B cell (primary cell): Measurements from ENCODE around the gene LRRN4CL. TPM values are rescaled to one million over a fixed set of nuclear protein-coding genes. Genes with fewer than 3 reads are reported as not detected.

ENCODE experiments used
- ATAC-seq: fragments of 200-7000 bp; cut with Tn5 transposase; one replicate; pipeline ENCODE4 v1.10.0; 2021; ENCODE audit warnings: low read depth, mild to moderate bottlenecking, moderate number of reproducible peaks, moderate library complexity
- CTCF ChIA-PET: fragments of 350-600 bp; sonication (Branson Sonifier 250); formaldehyde crosslinking; loops from one replicate; lab custom pipeline; 2021; ENCODE audit warnings: antibody characterized with exemption, inconsistent platforms; lab: Charles Lee
- POLR2A ChIA-PET: fragments of 350-600 bp; sonication (Branson Sonifier 250); formaldehyde crosslinking; loops from one replicate; lab custom pipeline; 2021; ENCODE audit warnings: antibody characterized with exemption; lab: Charles Lee
- DNase-seq: peaks from one replicate; pipeline ENCODE4 v3.0.0; 2013
- H2AFZ ChIP-seq: 2 replicates; pipeline ENCODE4 v1.6.1; 2012; ENCODE audit warnings: mild to moderate bottlenecking, low read depth, low read length; ENCODE audit not compliant: insufficient read depth, poor library complexity, severe bottlenecking
- H3K27ac ChIP-seq, 2 donors: 1 replicate in 1 of 2; 2 replicates in 1 of 2; pipeline ENCODE4 v1.5.1; 2012 to 2013; ENCODE audit warnings: low read length in 2 of 2, mild to moderate bottlenecking in 2 of 2, moderate library complexity in 1 of 2
- H3K27me3 ChIP-seq, 4 experiments: fragments of 200-600 bp in 1 of 4; sonication (generic) in 1 of 4; replicated peaks in 1 of 4; 1 replicate in 2 of 4; 2 replicates in 2 of 4; pipeline versions ENCODE4 v1.6.1 to v1.7.0; 2013 to 2016; ENCODE audit warnings: low read length in 3 of 4, mild to moderate bottlenecking in 2 of 4, mixed read lengths in 1 of 4, moderate library complexity in 1 of 4; ENCODE audit not compliant: insufficient read depth in 4 of 4, control insufficient read depth in 3 of 4; ENCODE audit errors: control extremely low read depth in 1 of 4
- H3K36me3 ChIP-seq, 2 experiments: replicated peaks in 1 of 2; 1 replicate in 1 of 2; 2 replicates in 1 of 2; pipeline versions ENCODE4 v1.6.1 to v1.7.1; 2013; ENCODE audit warnings: low read length in 1 of 2; ENCODE audit not compliant: insufficient read depth in 2 of 2, control insufficient read depth in 1 of 2; ENCODE audit errors: control extremely low read depth in 1 of 2, extremely low read depth in 1 of 2
- H3K4me1 ChIP-seq, 2 donors: fragments of 200-600 bp in 1 of 2; sonication (generic) in 1 of 2; 1 replicate in 1 of 2; 2 replicates in 1 of 2; pipeline versions ENCODE4 v1.5.1 to v1.6.1; 2013 to 2017; ENCODE audit warnings: low read length in 2 of 2; ENCODE audit not compliant: control insufficient read depth in 2 of 2, insufficient read depth in 2 of 2
- H3K4me2 ChIP-seq: replicated peaks from 2 replicates; pipeline ENCODE3; 2012; ENCODE audit warnings: mild to moderate bottlenecking, low read depth, low read length; ENCODE audit not compliant: poor library complexity, severe bottlenecking
- H3K4me3 ChIP-seq, 5 experiments: fragments of 200-600 bp in 1 of 5; sonication (generic) in 1 of 5; 1 replicate in 3 of 5; 2 replicates in 2 of 5; pipeline versions ENCODE4 v1.5.1 to v1.7.0; 2011 to 2016; ENCODE audit warnings: low read length in 4 of 5, mild to moderate bottlenecking in 4 of 5, low read depth in 2 of 5, control low read depth in 1 of 5, moderate library complexity in 1 of 5; ENCODE audit not compliant: insufficient read depth in 1 of 5; ENCODE audit errors: control extremely low read depth in 1 of 5, extremely low read depth in 1 of 5
- H3K79me2 ChIP-seq: fragments of 200-600 bp; sonication (generic); one replicate; pipeline ENCODE4 v1.6.0; 2016; ENCODE audit warnings: low read length; ENCODE audit not compliant: control insufficient read depth, insufficient read depth
- H3K9ac ChIP-seq: fragments of 200-600 bp; sonication (generic); 2 replicates; pipeline ENCODE4 v1.6.1; 2017; ENCODE audit warnings: mild to moderate bottlenecking, low read length, moderate library complexity
- H3K9me3 ChIP-seq, 3 donors: one replicate each; pipeline versions ENCODE4 v1.6.1 to v1.7.1; 2013; ENCODE audit warnings: low read length in 2 of 3; ENCODE audit not compliant: control insufficient read depth in 2 of 3, insufficient read depth in 1 of 3; ENCODE audit errors: control extremely low read depth in 1 of 3
- H4K20me1 ChIP-seq: 2 replicates; pipeline ENCODE4 v1.6.0; 2012; ENCODE audit warnings: mild to moderate bottlenecking, low read length; ENCODE audit not compliant: insufficient read depth, control insufficient read depth, poor library complexity, severe bottlenecking
- H3K27ac Mint-ChIP-seq: one replicate; pipeline ENCODE4 v1.8.0; 2021; ENCODE audit warnings: mixed read lengths
- H3K27me3 Mint-ChIP-seq: one replicate; pipeline ENCODE4 v1.8.0; 2021; ENCODE audit warnings: mixed read lengths
- H3K4me1 Mint-ChIP-seq: one replicate; pipeline ENCODE4 v1.8.0; 2021; ENCODE audit warnings: mixed read lengths
- H3K4me3 Mint-ChIP-seq: one replicate; pipeline ENCODE4 v1.8.0; 2021; ENCODE audit warnings: mixed read lengths
- H3K9me3 Mint-ChIP-seq: one replicate; pipeline ENCODE4 v1.8.0; 2022; ENCODE audit warnings: mixed read lengths; ENCODE audit not compliant: insufficient read depth
- EZH2 ChIP-seq: IDR thresholded peaks from 2 replicates; pipeline ENCODE4 v1.6.1; 2012; ENCODE audit warnings: borderline replicate concordance, low read depth, mild to moderate bottlenecking, moderate library complexity, low read length; ENCODE audit not compliant: insufficient read depth, poor library complexity, severe bottlenecking
- WGBS: methylation state at CpG from one replicate; pipeline ENCODE4 v1.1.5; 2013; ENCODE audit warnings: missing lambda C conversion rate; ENCODE audit not compliant: insufficient coverage; 5-methylcytosine and 5-hydroxymethylcytosine counted together
- intact Hi-C: fragments of 100-400 bp; cut with micrococcal nuclease; formaldehyde crosslinking; loops from one replicate; pipeline ENCODE4 v1.10.0; 2022
- polyA plus RNA-seq: library from polyadenylated mRNA; depleted of rRNA; stranded (reverse); fragments of >200 nt; gene quantifications from 2 replicates; pipeline ENCODE4 v1.2.3, GENCODE V29; 2012
- total RNA-seq, 2 donors: library from RNA; stranded (reverse); fragments of 120-200 nt in 1 of 2; gene quantifications; 1 replicate in 1 of 2; 2 replicates in 1 of 2; pipeline versions ENCODE4 v1.2.3 to v1.2.4, GENCODE V29; 2013 to 2022
- TF ChIP-seq, protein P1 (sequence below): fragments of 200-600 bp; IDR thresholded peaks from one replicate; pipeline ENCODE4 v1.8.0; 2022; ENCODE audit warnings: antibody characterized with exemption, mild to moderate bottlenecking

LRRN4CL gene
- total and polyA plus RNA-seq, 2 donors (not counting 1 experiment from before 2014, with no cell fraction given), result 0.03 to 0.25 TPM

DNA sequence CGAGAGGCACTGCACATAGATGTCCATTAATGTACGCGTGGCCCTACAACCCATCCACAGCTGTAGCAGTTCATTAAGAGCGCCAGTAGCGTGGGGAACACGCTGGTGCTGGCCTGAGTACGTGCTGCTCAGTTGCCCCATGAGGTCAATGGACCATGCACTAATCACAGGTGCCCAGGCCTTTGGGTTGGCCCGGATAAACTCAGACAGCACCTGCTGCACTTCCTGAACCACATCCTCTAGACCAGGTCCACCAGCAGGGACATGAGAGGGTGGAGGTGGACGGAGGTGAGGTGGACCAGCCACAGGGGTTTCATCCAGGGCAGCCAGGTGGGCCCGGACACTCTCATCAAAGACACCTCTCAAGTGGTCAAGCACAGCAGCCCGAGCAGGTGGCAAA lies 39.8 kb downstream of the LRRN4CL start:
- Mint-ChIP-seq H3K27me3 (no peaks in the 10 kb centered on the region), H3K4me3 (no peak overlapping the region)
- H3K4me1 ChIP-seq, result peaks cover 28 to 39% of the 10 kb centered on the region in 2 donors

DNA sequence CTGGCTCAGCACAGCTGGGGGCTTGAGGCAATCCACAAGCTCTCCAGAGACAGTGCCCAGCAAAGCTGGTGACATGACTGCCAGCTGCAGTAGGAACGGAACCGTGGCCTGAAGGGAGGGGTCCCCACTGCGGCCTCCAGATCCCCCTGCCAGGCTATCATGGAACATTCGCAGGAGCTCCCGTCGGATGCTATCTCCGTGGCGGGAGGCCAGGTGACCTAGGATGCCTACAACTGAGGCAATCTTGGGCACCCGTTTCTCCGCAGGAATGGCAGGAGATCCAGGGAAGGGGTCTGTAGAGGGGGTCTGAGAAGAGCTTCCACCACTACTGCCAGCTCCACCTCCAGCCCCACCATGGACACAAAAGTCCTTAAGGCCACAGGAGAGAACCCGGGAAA lies 40.4 kb downstream of the LRRN4CL start:
- Histone ChIP-seq H2AFZ (no peak overlapping the region), H3K36me3 (peaks cover 0 to 32% of the 10 kb centered on the region in 2 experiments), H3K4me1 (peaks cover 25 to 34% of the 10 kb centered on the region in 2 donors), H3K27me3 (no peaks in the 10 kb centered on the region), H3K4me2 (no peak overlapping the region), H3K27ac (no peak overlapping the region), H3K9ac (no peak overlapping the region), H4K20me1 (peaks cover 9% of the 10 kb centered on the region), H3K4me3 (no peak overlapping the region), H3K79me2 (peaks cover 67% of the 10 kb centered on the region), H3K9me3 (no peaks in the 10 kb centered on the region)
- ATAC-seq (no peak), DNase-seq (no peak)
- TF ChIP-seq EZH2, result no peak
- TF ChIP-seq, protein P1, sequence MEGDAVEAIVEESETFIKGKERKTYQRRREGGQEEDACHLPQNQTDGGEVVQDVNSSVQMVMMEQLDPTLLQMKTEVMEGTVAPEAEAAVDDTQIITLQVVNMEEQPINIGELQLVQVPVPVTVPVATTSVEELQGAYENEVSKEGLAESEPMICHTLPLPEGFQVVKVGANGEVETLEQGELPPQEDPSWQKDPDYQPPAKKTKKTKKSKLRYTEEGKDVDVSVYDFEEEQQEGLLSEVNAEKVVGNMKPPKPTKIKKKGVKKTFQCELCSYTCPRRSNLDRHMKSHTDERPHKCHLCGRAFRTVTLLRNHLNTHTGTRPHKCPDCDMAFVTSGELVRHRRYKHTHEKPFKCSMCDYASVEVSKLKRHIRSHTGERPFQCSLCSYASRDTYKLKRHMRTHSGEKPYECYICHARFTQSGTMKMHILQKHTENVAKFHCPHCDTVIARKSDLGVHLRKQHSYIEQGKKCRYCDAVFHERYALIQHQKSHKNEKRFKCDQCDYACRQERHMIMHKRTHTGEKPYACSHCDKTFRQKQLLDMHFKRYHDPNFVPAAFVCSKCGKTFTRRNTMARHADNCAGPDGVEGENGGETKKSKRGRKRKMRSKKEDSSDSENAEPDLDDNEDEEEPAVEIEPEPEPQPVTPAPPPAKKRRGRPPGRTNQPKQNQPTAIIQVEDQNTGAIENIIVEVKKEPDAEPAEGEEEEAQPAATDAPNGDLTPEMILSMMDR, result no peak
- Mint-ChIP-seq H3K4me3 (no peak overlapping the region), H3K9me3 (no peaks in the 10 kb centered on the region), H3K27me3 (no peaks in the 10 kb centered on the region), H3K27ac (peak overlapping the region; percentile 15), H3K4me1 (peaks cover 37% of the 10 kb centered on the region)
- 100% methylated on average over 9 of the region's 11 CpGs for WGBS
- intact Hi-C loops, result no loop called here
- ChIA-PET POLR2A (interaction anchor here (1.3 kb wide), 1 partner anchor 23 kb away, joined by 6 read pairs; the partner anchor contains the start of genes LBHD1 and UQCC3), CTCF (interaction anchor here (0.9 to 1.5 kb wide), 4 partner anchors 16 to 48 kb away, joined by 3 read pairs; partner anchors contain the start of genes C11orf98, CSKMT and MTA2)

More for the DNA sequence above, 39.8 kb downstream of the LRRN4CL start:
- 90% methylated on average over 11 of the region's 11 CpGs for WGBS
- intact Hi-C loops, result no loop called here
- TF ChIP-seq, protein P1, result no peak
- no peak for TF ChIP-seq EZH2
- H3K4me1 Mint-ChIP-seq, result peaks cover 39% of the 10 kb centered on the region
- H3K27ac Mint-ChIP-seq, result no peak overlapping the region
- CTCF ChIA-PET, result interaction anchor here (1.0 to 2.0 kb wide), 3 partner anchors 15 to 48 kb away, joined by 3 to 8 read pairs (median 3); partner anchors contain the start of genes C11orf98, CSKMT and MTA2
- peaks cover 61% of the 10 kb centered on the region for H3K79me2 ChIP-seq
- ATAC-seq (no peak), DNase-seq (no peak)
- peaks cover 9% of the 10 kb centered on the region for H4K20me1 ChIP-seq
- H3K9me3 Mint-ChIP-seq, result no peaks in the 10 kb centered on the region
- no peak overlapping the region for H3K4me2 ChIP-seq
- no peaks in the 10 kb centered on the region for H3K27me3 ChIP-seq
- peaks cover 0 to 28% of the 10 kb centered on the region in 2 experiments for H3K36me3 ChIP-seq
- no peak overlapping the region for H3K9ac ChIP-seq
- no peak overlapping the region for H2AFZ ChIP-seq
- H3K4me3 ChIP-seq, result no peak overlapping the region
- no peaks in the 10 kb centered on the region for H3K9me3 ChIP-seq
- no peak overlapping the region for H3K27ac ChIP-seq
- POLR2A ChIA-PET, result interaction anchor here (0.6 kb wide), 1 partner anchor 562 kb away, joined by 5 read pairs; no protein-coding TSS in a partner anchor
